T-cell (primary cell): ENCODE measurements around the gene ANKRD62. TPM values are rescaled to one million over a fixed set of nuclear protein-coding genes. Genes with fewer than 3 reads are reported as not detected.
"Not testable (repeated sequence)": the region's sequence is repeated elsewhere in the genome, so short reads cannot be mapped to it uniquely, and the experiment has no call there.

Source experiments
- ATAC-seq, 4 experiments: fragments of 200-7000 bp in 3 of 4; fragments of 150-1000 bp in 1 of 4; cut with Tn5 transposase; replicated peaks in 1 of 4; 1 replicate in 3 of 4; 2 replicates in 1 of 4; pipeline ENCODE4 v1.10.0; 2021; ENCODE audit warnings: moderate library complexity in 3 of 4, mild to moderate bottlenecking in 2 of 4, moderate number of reproducible peaks in 1 of 4
- CTCF ChIA-PET, 2 donors: fragments of 300-600 bp; sonication (Branson Sonifier 250); formaldehyde crosslinking; loops; one replicate each; lab custom pipeline; 2022; ENCODE audit warnings: antibody characterized with exemption in 2 of 2; lab: Charles Lee
- POLR2A ChIA-PET, 2 donors: fragments of 300-600 bp; sonication (Branson Sonifier 250); formaldehyde crosslinking; loops; one replicate each; lab custom pipeline; 2022; ENCODE audit warnings: antibody characterized with exemption in 2 of 2; lab: Charles Lee
- DNase-seq, 35 experiments: peaks; one replicate each; pipeline versions ENCODE4 v3.0.0 to v3.0.0-alpha.2; 2013 to 2023
- H3K27ac ChIP-seq: one replicate; pipeline ENCODE4 v1.5.1; 2013; ENCODE audit warnings: low read length
- H3K27me3 ChIP-seq, 2 experiments: replicated peaks in 1 of 2; 1 replicate in 1 of 2; 2 replicates in 1 of 2; pipeline versions ENCODE4 v1.6.1 to v1.7.0; 2013; ENCODE audit warnings: low read length in 1 of 2, mixed read lengths in 1 of 2; ENCODE audit not compliant: control insufficient read depth in 2 of 2, insufficient read depth in 2 of 2; ENCODE audit errors: extremely low read depth in 1 of 2
- H3K36me3 ChIP-seq, 2 donors: 1 replicate in 1 of 2; 2 replicates in 1 of 2; pipeline versions ENCODE4 v1.6.1 to v1.7.0; 2013; ENCODE audit warnings: low read length in 1 of 2; ENCODE audit not compliant: control insufficient read depth in 2 of 2, insufficient read depth in 1 of 2; ENCODE audit errors: extremely low read depth in 1 of 2
- H3K4me1 ChIP-seq, 2 experiments: 1 replicate in 1 of 2; 2 replicates in 1 of 2; pipeline versions ENCODE4 v1.6.1 to v1.7.0; 2013; ENCODE audit warnings: low read length in 2 of 2, mixed read lengths in 1 of 2; ENCODE audit not compliant: insufficient read depth in 2 of 2, control insufficient read depth in 1 of 2; ENCODE audit errors: extremely low read depth in 1 of 2
- H3K4me3 ChIP-seq, 2 donors: 1 replicate in 1 of 2; 2 replicates in 1 of 2; pipeline versions ENCODE4 v1.5.1 to v1.7.0; 2013; ENCODE audit warnings: mild to moderate bottlenecking in 2 of 2, low read length in 1 of 2, moderate library complexity in 1 of 2; ENCODE audit not compliant: control insufficient read depth in 1 of 2; ENCODE audit errors: extremely low read depth in 1 of 2
- H3K9me3 ChIP-seq: 2 replicates; pipeline ENCODE4 v1.7.0; 2013
- H3K27ac Mint-ChIP-seq, 2 donors: one replicate each; pipeline ENCODE4 v1.8.0; 2020 to 2021; ENCODE audit warnings: mild to moderate bottlenecking in 2 of 2, mixed read lengths in 2 of 2
- H3K27me3 Mint-ChIP-seq, 2 donors: one replicate each; pipeline ENCODE4 v1.8.0; 2021 to 2022; ENCODE audit warnings: mixed read lengths in 2 of 2
- H3K36me3 Mint-ChIP-seq: one replicate; pipeline ENCODE4 v1.8.0; 2021; ENCODE audit warnings: mixed read lengths
- H3K4me1 Mint-ChIP-seq, 3 donors: one replicate each; pipeline ENCODE4 v1.8.0; 2020 to 2022; ENCODE audit warnings: mixed read lengths in 3 of 3, mild to moderate bottlenecking in 1 of 3
- H3K4me3 Mint-ChIP-seq, 3 donors: one replicate each; pipeline ENCODE4 v1.8.0; 2020 to 2022; ENCODE audit warnings: mild to moderate bottlenecking in 3 of 3, mixed read lengths in 3 of 3, moderate library complexity in 3 of 3
- H3K9me3 Mint-ChIP-seq, 3 donors: one replicate each; pipeline ENCODE4 v1.8.0; 2020 to 2022; ENCODE audit warnings: mixed read lengths in 3 of 3
- WGBS: methylation state at CpG from one replicate; pipeline ENCODE4 v1.1.5; 2013; ENCODE audit warnings: missing lambda C conversion rate; ENCODE audit not compliant: insufficient coverage; 5-methylcytosine and 5-hydroxymethylcytosine counted together
- total RNA-seq, 35 experiments: library from RNA in 6 of 35; stranded (reverse) in 6 of 35; fragments of 120-200 nt in 1 of 35; gene quantifications; one replicate each; pipeline versions ENCODE4 v1.2.1 to v1.2.4 and lab custom pipeline; 2013 to 2026

Gene ANKRD62
- total RNA-seq, 5 donors from 2014 or later (not counting 1 experiment from before 2014, with no cell fraction given), result not detected

DNA sequence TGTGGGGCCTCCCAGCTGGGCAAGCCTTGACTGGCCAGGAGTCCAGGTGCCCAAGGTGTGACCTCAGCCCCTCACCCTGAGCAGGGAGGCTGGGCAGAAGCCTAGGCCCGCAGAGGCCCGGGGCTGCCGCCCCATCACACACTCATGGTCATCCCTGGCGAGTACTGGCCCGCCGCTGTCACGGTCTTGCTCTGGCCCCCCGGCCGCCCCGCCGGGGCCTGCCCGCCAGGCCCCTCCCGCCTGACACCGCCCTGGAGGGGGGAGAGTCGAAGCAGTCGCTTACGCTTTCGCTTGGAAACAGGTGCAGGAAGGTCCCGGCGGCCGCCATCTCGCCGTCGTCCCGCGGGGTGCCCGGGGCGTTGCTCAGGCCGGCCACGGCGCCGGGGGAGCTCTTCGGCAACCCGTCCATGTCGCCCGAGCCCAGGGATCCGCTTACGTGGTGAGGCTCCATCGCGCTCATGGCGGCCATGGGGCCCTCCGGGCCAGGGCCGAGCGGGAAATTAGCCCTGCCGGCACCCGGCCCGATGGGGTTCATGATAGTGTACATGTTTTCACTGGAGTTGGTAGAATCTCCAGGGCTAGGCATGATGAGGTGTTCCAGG lies 26.6 kb upstream of the ANKRD62 start:
- H3K9me3 Mint-ChIP-seq, result no peaks in the 10 kb centered on the region
- H3K4me1 Mint-ChIP-seq, result no peaks in the 10 kb centered on the region
- no peaks in the 10 kb centered on the region for H3K36me3 Mint-ChIP-seq
- no peak overlapping the region for H3K27ac Mint-ChIP-seq
- H3K4me1 ChIP-seq, result no peaks in the 10 kb centered on the region
- H3K4me3 Mint-ChIP-seq, result no peak overlapping the region
- WGBS, result 96% methylated on average over 44 of the region's 47 CpGs
- H3K9me3 ChIP-seq, result no peaks in the 10 kb centered on the region
- peaks cover 0 to 8% of the 10 kb centered on the region in 2 donors for H3K27me3 Mint-ChIP-seq
- ChIA-PET POLR2A (no interaction called here), CTCF (no interaction called here)
- H3K36me3 ChIP-seq, result no peaks in the 10 kb centered on the region
- DNase-seq, result no peak
- no peak overlapping the region for H3K4me3 ChIP-seq
- no peak for ATAC-seq
- H3K27ac ChIP-seq, result no peak overlapping the region
- H3K27me3 ChIP-seq, result peaks cover 0 to 10% of the 10 kb centered on the region in 2 experiments

DNA sequence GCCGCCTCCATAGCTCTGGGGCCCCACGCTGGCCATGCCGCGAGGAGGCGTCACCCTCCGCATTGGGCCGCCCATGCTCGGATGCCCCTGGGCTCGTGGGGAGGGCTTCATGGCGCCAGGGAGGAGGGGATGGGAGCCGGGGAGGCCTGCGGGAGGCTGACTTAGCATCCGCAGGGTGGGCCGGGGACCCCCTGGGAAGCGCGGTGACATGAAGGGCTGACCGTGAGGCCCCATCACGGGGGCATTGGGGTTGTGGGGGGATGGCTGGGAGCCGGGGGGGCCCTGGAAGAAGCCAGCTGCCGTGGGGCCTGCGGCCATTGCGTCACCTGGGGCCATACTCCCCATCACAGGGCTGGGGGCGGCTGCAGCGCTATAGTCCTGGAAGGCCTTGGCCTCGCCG lies 26.0 kb upstream of the ANKRD62 start:
- H3K36me3 Mint-ChIP-seq, result no peaks in the 10 kb centered on the region
- Histone ChIP-seq H3K27me3 (peaks cover 0 to 10% of the 10 kb centered on the region in 2 experiments), H3K4me3 (no peak overlapping the region), H3K4me1 (no peaks in the 10 kb centered on the region), H3K36me3 (no peaks in the 10 kb centered on the region), H3K27ac (no peak overlapping the region), H3K9me3 (no peaks in the 10 kb centered on the region)
- no peaks in the 10 kb centered on the region for H3K4me1 Mint-ChIP-seq
- H3K27me3 Mint-ChIP-seq, result peaks cover 0 to 8% of the 10 kb centered on the region in 2 donors
- no peak for DNase-seq
- H3K4me3 Mint-ChIP-seq, result no peak overlapping the region
- H3K27ac Mint-ChIP-seq, result no peak overlapping the region
- 87% methylated on average over 16 of the region's 26 CpGs for WGBS
- ChIA-PET POLR2A (no interaction called here), CTCF (no interaction called here)
- no peaks in the 10 kb centered on the region for H3K9me3 Mint-ChIP-seq
- no peak for ATAC-seq

DNA sequence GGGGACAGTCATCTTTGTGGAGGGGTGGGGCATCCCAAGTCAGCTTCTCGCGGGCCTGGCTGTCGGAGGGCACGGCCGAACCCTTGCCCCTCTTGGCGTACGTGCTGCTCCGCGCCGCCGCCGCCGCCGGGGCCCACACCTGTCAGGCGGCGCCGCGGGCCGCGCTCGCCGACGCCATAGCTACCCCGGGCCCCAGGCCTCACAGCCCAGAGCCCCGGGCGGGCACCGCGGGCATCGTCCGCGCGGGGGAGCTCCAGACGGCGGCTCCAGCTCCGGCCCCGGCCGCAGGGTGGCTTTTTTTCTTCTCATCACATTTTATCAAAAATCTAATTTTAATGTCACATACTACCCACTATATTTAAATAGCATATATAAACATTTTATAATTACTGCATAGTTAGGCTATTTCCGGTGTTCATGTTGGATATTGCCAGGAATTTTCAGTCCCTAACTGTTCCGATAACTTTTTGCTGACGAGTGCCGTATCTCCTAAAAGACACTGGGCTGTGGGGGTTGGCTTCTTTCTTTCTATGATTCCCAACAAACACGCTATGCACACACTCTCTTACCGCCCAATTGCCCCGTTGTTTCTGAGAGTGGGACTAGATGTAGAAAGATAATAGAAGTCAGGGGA lies 25.2 kb upstream of the ANKRD62 start:
- ATAC-seq, H3K27me3 ChIP-seq, DNase-seq, H3K36me3 ChIP-seq, H3K4me3 ChIP-seq, H3K9me3 Mint-ChIP-seq, H3K27ac ChIP-seq, H3K9me3 ChIP-seq, H3K36me3 Mint-ChIP-seq, H3K4me1 ChIP-seq, H3K27ac Mint-ChIP-seq, H3K4me1 Mint-ChIP-seq, H3K27me3 Mint-ChIP-seq, POLR2A ChIA-PET, CTCF ChIA-PET, H3K4me3 Mint-ChIP-seq: not testable (repeated sequence)
- 81% methylated on average over 19 of the region's 44 CpGs for WGBS

DNA sequence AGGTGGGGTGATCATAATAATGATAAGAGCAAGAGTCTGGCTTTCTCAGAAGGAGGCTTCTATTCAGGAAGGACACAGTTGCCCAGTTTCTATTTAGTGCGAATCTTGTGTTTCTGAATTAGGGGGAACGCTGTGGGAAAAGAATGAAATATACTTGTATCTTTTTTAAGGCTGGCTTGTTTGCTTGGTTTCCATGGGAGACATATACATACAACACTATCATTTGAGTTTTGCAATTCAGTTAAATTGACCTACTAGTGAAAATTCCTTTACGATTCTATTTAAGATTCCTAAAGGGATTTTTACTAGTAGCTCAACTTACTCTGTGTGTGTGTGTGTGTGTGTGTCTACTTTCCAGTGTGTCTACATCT lies 24.7 kb upstream of the ANKRD62 start:
- no peak overlapping the region for H3K4me3 Mint-ChIP-seq
- peaks cover 5 to 10% of the 10 kb centered on the region in 2 donors for H3K27me3 Mint-ChIP-seq
- Histone ChIP-seq H3K27ac (no peak overlapping the region), H3K36me3 (no peaks in the 10 kb centered on the region), H3K9me3 (no peaks in the 10 kb centered on the region), H3K4me1 (no peaks in the 10 kb centered on the region), H3K27me3 (peaks cover 0 to 7% of the 10 kb centered on the region in 2 experiments), H3K4me3 (no peak overlapping the region)
- WGBS, result no CpG with 5 or more reads among the region's 3 CpGs
- no peaks in the 10 kb centered on the region for H3K36me3 Mint-ChIP-seq
- ATAC-seq (no peak), DNase-seq (no peak)
- no peaks in the 10 kb centered on the region for H3K9me3 Mint-ChIP-seq
- H3K4me1 Mint-ChIP-seq, result no peaks in the 10 kb centered on the region
- ChIA-PET POLR2A (no interaction called here), CTCF (no interaction called here)
- H3K27ac Mint-ChIP-seq, result no peak overlapping the region

DNA sequence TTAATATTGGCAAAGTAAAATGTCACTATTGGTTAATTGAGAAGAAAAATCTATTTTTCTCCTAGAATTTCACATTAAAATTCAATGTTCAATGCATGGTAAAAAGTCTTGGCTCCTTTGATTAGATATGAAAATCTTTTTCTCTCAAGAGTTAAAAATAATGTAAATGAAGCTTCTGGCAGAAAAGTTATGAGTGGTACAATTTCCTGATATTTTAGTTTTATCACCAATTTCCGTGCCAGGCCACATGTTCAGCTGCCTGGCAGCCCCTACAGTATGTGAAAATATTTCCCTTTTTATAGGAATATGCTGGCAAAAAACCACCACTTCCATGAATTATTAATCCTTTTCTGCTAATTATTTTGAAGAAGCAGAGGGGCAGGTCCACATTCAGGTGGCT lies 22.6 kb upstream of the ANKRD62 start:
- WGBS, result no CpG with 5 or more reads among the region's 1 CpG
- H3K27ac ChIP-seq, H3K4me1 Mint-ChIP-seq, H3K4me1 ChIP-seq, H3K4me3 ChIP-seq, H3K27me3 ChIP-seq, H3K36me3 Mint-ChIP-seq, H3K4me3 Mint-ChIP-seq, H3K9me3 Mint-ChIP-seq, ATAC-seq, CTCF ChIA-PET, H3K27ac Mint-ChIP-seq, H3K36me3 ChIP-seq, H3K9me3 ChIP-seq, POLR2A ChIA-PET, DNase-seq: not testable (repeated sequence)
- H3K27me3 Mint-ChIP-seq, result peaks cover 14 to 15% of the 10 kb centered on the region in 2 donors

DNA sequence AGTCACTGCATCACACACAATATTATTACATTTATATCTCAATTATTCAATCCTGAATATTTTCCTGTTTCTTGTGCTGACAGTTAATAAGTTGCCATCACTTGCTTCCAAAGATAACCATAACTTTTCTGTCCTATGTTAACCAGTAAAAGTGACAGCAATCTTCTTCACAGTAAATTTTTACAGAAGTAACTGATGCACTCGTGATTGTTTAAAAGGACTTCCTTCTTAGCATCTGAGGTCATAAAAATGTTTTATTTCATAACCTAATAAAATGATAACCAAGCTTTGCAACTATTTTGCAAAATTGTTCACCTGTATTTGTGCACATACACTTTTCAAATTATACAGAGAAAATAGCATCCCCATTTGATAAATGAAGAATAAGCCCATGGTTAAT lies 20.6 kb upstream of the ANKRD62 start:
- no peaks in the 10 kb centered on the region for H3K4me1 ChIP-seq
- ChIA-PET POLR2A (no interaction called here), CTCF (no interaction called here)
- H3K27me3 Mint-ChIP-seq, result peaks cover 15 to 18% of the 10 kb centered on the region in 2 donors
- H3K4me1 Mint-ChIP-seq, result peaks cover 0 to 6% (median 3%) of the 10 kb centered on the region in 3 donors
- no peaks in the 10 kb centered on the region for H3K9me3 Mint-ChIP-seq
- no peak overlapping the region for H3K27ac Mint-ChIP-seq
- H3K36me3 ChIP-seq, result no peaks in the 10 kb centered on the region
- no peak overlapping the region for H3K4me3 ChIP-seq
- H3K4me3 Mint-ChIP-seq, result no peak overlapping the region
- WGBS, result no CpG with 5 or more reads among the region's 1 CpG
- H3K27ac ChIP-seq, result no peak overlapping the region
- H3K36me3 Mint-ChIP-seq, result no peaks in the 10 kb centered on the region
- no peaks in the 10 kb centered on the region for H3K9me3 ChIP-seq
- ATAC-seq (no peak), DNase-seq (no peak)
- H3K27me3 ChIP-seq, result no peaks in the 10 kb centered on the region
